ENCODE data around the gene IGF2R.
"Not testable (repeated sequence)": the region's sequence is repeated elsewhere in the genome, so short reads cannot be mapped to it uniquely, and the experiment has no call there.

Gene IGF2R

GRCh38 chr6:160101277-160102205, 132.7 kb downstream of the IGF2R start:
- DNase-seq (ENCODE audit: low read depth in 3 of 3), result no peak

DNA sequence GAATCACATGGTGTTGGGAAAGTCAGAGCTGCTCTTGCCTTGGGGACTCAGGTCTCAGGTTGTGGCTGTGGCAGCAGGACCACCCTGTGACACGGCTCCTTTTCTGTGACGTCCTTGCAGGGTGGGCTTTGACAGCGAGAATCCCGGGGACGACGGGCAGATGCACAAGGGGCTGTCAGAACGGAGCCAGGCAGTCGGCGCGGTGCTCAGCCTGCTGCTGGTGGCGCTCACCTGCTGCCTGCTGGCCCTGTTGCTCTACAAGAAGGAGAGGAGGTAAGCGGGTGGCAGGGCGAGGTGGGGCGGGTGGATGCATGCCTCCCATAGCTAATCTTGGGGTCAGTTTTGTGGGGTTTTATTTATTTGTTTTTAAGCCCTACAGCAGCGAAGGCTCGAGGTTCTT, 133.5 kb downstream of the IGF2R start:
- no peak for DNase-seq (ENCODE audit: low read depth in 3 of 3)

DNA sequence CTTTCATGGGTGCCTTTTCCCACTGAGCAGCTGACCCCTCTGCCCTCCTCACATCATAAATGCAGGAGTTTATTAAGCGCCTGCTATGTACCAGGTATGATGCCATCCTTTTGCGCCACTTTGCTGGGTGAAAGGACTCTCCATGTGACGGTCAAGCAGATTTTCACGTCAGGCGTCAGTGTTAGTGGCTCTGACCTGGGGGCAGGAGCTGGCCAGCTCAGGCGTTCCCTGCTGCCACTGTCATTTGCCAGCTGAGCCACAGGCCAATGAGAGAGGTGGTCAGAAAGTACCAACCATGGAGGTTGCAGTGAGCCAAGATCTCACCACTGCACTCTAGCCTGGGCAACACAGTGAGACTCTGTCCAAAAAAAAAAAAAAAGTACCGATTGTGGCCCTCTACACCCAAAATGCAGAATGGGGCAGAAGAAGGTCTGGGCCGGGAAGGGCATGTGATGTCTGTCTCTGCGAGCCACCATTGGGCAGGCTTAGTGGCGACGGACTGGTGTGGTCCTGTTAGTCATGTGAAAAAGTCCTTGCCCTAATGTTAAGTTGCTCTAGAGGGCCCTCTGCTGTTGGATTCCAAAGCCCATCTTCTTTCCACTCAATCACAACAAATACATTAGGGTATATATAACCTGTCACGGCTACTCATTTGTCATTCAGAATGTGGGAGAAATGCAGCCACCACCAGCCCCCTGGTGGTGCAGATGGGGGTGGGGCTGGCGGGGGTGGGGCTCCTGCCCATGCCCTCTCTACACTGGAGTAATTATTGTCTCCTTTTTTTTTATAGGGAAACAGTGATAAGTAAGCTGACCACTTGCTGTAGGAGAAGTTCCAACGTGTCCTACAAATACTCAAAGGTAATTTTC, 134.3 kb downstream of the IGF2R start:
- no peak for DNase-seq (ENCODE audit: low read depth in 3 of 3)

- DNase-seq (ENCODE audit: low read depth in 3 of 3), result no peak
Measured at GRCh38 chr6:160103825-160104100, 134.9 kb downstream of the IGF2R start.

GRCh38 chr6:160104821-160105517, 136.1 kb downstream of the IGF2R start:
- DNase-seq (ENCODE audit: low read depth in 3 of 3), result no peak

DNA sequence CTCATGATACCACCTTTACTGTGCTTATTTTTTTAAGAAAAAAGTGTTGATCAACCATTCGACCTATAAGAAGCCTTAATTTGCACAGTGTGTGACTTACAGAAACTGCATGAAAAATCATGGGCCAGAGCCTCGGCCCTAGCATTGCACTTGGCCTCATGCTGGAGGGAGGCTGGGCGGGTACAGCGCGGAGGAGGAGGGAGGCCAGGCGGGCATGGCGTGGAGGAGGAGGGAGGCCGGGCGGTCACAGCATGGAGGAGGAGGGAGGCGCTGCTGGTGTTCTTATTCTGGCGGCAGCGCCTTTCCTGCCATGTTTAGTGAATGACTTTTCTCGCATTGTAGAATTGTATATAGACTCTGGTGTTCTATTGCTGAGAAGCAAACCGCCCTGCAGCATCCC, 137.1 kb downstream of the IGF2R start:
- DNase-seq (ENCODE audit: low read depth in 3 of 3), result no peak

- DNase-seq (ENCODE audit: low read depth in 3 of 3), result no peak
Measured at GRCh38 chr6:160106701-160107100, 137.8 kb downstream of the IGF2R start.

DNA sequence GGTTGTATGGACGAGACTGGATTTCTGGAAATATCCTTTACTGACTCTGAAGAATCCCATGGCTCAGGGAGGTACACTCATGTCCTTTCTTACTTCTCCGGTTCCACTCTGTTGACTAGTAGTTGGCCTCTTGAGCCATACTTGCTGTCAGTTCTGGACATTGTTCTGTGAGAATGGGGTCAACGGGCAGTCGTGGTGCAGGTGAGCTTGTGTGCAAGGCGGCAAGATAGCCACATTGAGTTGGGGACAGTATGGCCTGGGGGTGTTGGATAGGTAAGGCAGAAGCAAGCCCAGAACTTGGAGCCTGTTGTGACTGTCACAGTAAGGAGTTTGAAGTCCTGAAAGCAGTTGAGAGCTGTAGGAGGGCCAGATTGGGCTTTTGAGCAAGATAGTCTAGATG, 139.2 kb downstream of the IGF2R start:
- DNase-seq (ENCODE audit: low read depth in 3 of 3), result no peak

DNA sequence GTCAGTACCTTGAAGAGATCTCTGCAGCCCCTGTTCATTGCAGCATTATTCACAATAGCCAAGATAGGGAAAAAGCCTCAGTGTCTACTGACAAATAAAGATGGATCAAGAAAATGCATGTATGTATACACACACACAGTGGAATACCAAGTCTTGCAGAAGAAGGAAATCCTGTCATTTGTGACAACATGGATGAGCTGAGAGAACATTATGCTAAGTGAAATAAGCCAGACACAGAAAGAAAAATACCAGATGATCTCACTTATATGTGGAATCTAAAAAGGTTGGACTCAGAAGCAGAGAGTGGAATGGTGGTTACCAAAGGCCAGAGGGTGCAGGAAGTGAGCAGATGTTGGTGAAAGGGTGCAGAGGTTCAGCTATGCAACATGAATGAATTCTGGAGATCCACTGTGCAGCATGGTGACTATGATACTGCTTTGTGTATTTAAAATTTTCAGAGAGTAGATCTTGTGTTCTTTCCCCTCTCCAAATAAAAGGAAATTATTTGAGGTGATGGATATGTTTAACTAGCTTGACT, 141.8 kb downstream of the IGF2R start:
- no peak for DNase-seq (ENCODE audit: low read depth in 3 of 3)

DNA sequence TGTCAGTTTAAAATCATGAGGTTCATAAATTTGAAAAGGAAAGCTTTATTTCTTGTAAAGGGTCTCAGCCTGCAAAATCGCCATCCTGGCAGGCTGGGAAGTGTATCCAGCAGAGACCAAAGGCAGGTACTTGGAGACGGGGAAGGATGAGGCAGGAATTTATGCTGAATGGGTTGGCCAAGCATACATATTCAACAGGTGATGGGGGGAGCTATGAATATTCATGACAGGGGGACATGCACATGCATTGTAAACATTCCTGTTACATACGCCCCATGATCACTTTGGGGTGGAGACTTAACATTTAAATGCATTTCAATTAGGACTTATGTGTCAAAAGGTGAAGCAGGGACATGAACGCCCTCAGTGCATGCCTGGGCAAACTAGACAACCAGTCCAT, 142.9 kb downstream of the IGF2R start:
- no peak for DNase-seq (ENCODE audit: low read depth in 3 of 3)

GRCh38 chr6:160112628-160113299, 143.9 kb downstream of the IGF2R start:
- no peak for DNase-seq (ENCODE audit: low read depth in 3 of 3)

DNA sequence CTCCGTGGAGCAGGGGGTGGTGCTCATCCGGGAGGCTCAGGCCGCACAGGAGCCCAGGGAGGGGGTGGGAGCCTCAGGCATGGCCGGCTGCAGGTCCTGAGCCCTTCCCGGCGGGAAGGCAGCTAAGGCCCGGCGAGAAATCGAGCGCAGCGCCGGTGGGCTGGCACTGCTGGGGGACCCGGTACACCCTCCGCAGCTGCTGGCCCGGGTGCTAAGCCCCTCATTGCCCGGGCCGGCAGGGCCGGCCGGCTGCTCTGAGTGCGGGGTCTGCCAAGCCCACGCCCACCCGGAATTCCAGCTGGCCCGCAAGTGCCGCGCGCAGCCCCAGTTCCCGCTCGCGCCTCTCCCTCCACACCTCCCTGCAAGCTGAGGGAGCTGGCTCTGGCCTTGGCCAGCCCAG, 145.7 kb downstream of the IGF2R start:
- not testable (repeated sequence) for DNase-seq (ENCODE audit: low read depth in 3 of 3)

GRCh38 chr6:160115421-160115820, 146.5 kb downstream of the IGF2R start:
- DNase-seq (ENCODE audit: low read depth in 3 of 3), result no peak

DNA sequence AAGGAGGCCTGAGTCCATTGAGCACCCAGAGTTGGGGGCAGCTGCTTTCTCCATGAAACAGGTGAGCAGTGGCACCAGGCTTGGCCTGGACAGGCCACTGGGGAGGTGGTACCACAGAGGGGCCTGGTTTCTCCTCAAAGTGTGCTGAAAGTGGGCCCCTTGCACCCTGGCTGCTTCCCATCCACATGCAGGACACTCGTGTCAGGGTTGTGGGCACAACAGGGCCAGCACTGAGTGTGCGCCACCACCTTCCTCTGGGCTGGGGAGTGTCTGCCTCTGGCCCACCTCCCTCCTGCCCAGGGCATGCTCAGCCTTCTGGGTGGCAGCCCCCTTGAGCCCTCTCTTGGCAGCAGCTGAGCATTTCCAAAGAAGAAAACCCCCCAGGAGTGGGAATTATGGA, 147.5 kb downstream of the IGF2R start:
- no peak for DNase-seq (ENCODE audit: low read depth in 3 of 3)

DNA sequence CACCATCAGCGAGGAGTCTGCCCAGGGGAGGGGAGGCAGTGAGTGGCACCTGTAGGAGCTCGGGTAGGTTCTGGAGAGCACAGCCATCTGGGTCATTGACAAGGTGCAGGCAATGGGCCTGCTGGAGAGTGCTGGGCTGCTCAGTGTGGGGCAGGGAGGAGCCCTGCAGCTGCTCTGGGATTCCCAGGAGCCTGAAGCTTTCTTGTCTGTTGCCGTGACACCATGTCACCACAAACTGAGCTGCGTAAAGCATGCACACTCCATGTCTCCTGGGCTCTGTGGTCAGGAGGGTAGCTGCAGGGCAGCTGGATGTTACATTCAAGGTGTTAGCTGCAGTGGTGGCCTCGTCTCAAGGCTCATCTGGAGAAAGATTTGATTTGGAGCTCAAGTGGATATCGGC, 148.3 kb downstream of the IGF2R start:
- no peak for DNase-seq (ENCODE audit: low read depth in 3 of 3)

DNA sequence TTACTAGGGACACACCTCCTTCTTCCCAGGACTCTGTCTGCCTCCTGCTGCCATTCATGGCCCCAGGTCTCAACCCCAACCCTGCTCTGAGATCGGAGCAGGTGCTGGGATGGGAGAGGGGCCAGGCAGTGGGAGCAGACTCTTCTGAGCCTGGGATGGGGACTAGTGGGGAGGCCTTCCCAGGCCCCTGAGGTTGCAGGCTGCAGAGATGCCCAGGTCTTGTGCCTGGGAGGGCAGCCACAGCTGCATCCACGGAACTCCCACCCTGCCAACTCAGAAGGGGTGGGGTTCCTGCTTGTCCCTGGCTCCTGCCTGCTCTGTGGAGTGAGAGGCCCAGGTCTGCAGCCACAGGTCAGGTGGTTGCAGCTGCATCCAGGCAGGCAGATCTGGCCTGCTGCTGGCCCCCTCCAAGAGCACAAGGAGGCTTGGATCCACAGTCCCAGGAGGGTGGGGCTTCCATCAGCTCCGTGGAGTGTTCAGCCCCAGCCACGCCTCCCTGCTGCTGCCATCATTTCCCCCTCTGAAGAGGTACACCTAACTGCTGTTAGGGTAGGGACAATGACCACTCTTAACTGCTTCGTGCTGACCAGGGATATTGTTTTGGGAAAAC, 149.8 kb downstream of the IGF2R start:
- DNase-seq (ENCODE audit: low read depth in 3 of 3), result no peak

GRCh38 chr6:160120087-160120486, 151.2 kb downstream of the IGF2R start:
- DNase-seq (ENCODE audit: low read depth in 3 of 3), result no peak

GRCh38 chr6:160121558-160121957, 152.7 kb downstream of the IGF2R start, which contains the start of gene SLC22A1:
Gene SLC22A1, plus strand, starts transcription at chr6:160121815. Its CDS starts 121 bp downstream, at chr6:160121936.
- no peak for DNase-seq (ENCODE audit: low read depth in 3 of 3)

DNA sequence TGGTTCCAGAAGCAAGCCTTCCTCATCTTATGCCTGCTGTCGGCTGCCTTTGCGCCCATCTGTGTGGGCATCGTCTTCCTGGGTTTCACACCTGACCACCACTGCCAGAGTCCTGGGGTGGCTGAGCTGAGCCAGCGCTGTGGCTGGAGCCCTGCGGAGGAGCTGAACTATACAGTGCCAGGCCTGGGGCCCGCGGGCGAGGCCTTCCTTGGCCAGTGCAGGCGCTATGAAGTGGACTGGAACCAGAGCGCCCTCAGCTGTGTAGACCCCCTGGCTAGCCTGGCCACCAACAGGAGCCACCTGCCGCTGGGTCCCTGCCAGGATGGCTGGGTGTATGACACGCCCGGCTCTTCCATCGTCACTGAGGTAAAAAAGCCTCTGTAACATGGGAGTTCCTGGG, 153.1 kb downstream of the IGF2R start:
- DNase-seq (ENCODE audit: low read depth in 3 of 3), result no peak

GRCh38 chr6:160122744-160123143, 153.9 kb downstream of the IGF2R start:
- no peak for DNase-seq (ENCODE audit: low read depth in 3 of 3)

DNA sequence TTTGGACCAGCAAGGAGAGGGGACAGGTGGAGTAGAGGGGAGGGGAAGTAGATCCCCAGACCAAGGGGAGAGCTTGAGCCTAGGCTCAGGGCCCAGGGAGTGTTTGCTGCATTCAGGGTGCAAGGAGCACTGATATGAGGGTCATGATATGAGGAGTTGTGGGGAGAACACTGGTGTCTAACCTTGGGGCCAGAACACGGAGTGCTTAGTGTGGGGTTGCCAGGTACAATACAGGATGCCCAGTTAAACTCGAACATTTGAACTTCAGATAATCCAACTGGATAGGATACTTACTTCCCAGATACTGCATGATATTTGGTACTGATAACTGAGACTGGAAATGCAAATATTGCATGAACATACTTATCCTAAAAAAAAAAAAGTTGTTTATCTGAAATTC, 155.1 kb downstream of the IGF2R start:
- DNase-seq (ENCODE audit: low read depth in 3 of 3), result no peak
